GM21360 (cell line): ENCODE data around the gene GOLPH3.
"Not testable (repeated sequence)": the region's sequence is repeated elsewhere in the genome, so short reads cannot be mapped to it uniquely, and the experiment has no call there.

Experiments used
- ATAC-seq: cut with Tn5 transposase; IDR thresholded peaks from one replicate; pipeline ENCODE4 v1.9.1; 2021; ENCODE audit warnings: mild to moderate bottlenecking, moderate library complexity; ENCODE audit not compliant: unreplicated experiment

GOLPH3 gene

DNA sequence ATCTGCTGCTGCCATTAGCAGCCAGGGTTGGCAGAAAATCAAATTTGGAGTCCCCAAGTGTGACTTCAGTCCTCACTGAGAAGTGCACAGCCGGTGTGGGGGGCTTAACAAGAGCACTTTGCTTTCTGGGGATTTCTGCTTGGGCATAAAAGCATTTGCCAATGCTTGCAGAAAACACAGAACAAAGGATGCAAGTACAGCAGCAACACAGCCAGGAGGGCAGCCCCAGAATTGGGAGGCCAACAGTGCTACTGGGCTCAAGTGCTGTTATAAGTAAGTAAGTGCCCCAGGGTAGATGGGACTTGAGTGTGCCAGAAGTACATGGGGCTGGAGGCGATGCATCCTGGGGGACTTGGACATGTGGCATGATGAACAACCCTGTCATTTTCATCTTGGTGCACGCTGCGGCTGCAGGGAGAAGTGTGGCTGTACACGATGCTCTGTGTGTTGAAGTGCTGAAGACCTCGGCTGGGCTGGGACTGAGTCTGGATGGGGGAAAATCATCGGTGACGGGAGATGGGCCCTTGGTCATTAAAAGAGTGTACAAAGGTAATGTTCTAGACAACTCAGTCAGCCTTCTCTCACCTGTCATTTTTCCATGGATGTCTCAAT lies 73.3 kb downstream of the GOLPH3 start:
- no peak for ATAC-seq

DNA sequence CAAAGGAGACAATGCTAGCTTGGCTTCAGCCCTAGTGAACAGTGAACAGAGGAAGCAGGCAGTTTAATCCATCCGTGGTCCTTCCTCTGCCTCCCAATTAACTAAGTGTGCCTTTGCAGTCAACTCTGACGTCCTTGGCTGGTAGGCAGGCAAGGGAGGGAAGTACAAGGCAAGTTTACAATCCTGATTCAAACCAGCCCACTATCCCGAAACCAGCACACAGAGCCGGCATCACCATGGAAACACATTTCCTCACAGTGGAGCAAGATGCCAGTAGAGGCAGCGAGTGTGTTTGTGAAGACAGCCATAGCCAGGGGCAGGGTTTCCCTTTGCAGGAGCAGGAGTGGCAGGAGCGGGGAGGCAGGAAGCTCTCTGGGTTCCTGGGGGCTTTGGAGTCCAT lies 73.9 kb downstream of the GOLPH3 start:
- no peak for ATAC-seq

DNA sequence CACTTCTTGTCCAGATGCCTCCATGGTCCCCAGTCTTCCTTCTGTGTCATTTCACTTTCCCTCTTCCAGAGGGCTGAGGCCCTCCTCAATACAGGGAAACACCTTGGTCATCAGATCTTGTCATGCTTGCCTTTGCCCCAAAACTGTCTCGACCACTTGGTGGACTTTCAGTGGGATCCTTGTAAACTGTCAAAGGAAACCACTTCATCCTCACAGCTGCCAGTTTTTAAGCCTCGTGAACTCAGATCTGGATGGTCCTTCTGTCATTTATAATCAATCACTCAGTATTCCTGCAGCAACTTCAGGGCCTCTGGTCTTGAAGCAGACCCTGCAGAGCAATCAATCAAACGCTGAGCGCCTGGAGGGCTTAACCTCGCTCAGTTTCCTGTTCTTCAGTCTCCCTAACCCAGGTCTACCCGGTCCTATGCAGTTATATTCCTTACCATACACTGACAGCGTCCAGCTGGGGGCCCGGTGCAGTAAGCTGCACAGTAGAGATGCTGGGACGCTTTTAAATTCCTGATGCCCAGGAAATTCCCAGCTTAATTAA lies 74.6 kb downstream of the GOLPH3 start:
- no peak for ATAC-seq

DNA sequence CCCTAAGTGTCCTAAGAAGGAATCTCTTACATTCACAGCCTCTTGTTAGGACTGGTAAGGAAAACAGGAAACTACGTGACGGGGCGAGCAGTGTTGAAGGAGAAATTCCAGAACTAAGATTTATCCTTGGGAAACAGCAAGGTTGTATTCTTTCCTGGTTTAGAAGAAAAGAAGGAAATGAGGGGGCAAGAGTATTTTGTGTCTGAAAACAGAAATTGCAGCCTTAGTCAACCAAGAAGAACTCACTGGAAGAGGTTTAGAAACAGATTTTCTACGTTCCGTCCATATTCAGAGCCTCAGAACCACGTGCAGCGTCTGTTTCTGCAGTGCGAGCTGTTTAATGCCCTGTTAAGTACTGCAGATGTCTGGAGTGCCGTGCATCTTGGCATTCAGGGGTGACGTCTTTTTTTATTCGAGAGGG lies 75.2 kb downstream of the GOLPH3 start:
- no peak for ATAC-seq

DNA sequence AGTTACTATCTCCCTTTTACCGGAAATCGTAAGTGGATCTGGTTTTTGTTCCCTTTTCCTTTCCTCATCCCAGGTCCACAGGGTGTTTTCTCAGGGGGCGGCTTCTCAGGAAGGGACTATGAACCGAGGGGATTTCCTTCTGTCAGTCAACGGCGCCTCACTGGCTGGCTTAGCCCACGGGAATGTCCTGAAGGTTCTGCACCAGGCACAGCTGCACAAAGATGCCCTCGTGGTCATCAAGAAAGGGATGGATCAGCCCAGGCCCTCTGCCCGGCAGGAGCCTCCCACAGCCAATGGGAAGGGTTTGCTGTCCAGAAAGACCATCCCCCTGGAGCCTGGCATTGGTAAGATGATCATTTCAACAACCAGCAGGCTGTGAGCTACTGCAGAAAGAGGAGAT lies 75.8 kb downstream of the GOLPH3 start:
- ATAC-seq: no peak

DNA sequence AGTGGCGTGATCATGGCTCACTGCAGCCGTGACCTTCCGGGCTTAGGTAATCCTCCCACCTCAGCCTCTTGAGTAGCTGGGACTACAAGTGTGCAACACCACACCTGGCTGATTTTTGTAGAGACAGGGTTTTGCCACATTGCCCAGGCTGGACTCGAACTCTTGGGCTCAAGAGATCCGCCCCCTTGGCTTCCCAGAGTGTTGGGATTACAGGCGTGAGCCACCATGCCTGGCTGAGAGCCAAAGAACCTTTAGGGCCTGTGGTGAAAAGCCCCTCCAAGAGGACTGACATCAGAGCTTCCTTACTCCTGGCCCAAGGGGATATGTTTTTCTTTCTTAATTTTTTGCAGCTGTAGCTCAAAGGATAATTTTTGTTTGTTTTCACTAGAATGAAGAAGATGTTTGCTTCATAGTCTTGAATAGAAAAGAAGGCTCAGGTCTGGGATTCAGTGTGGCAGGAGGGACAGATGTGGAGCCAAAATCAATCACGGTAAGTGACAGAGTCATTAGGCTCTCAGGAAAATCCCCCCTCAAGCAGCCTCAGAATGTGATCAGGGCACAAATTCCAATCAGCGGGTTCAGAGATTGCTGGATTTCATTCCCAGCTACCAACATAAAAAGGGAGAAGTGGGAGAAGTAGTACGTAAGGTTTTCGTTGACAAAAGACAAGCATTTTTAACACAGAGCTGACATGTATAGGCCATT lies 77.1 kb downstream of the GOLPH3 start:
- no peak for ATAC-seq

DNA sequence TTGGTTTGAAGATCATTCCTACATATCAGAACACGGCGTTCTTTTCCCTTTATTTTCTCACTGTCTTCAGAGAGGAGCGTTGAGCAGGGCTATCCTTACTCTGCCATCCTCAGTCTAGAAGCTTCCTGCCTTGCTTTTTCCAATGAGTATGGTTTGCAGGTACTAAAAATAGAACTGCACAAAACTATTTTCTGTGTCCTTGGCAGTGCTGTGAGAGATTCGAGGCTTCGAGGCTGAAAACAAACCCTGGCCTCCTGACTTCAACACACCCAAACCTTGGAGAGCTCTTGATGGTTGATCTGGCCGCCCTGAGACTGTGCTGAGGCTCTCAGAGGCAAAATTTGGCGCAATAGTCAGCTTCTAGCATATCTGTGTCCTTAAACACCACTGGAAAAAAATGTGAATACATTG lies 78.9 kb downstream of the GOLPH3 start:
- ATAC-seq: no peak

DNA sequence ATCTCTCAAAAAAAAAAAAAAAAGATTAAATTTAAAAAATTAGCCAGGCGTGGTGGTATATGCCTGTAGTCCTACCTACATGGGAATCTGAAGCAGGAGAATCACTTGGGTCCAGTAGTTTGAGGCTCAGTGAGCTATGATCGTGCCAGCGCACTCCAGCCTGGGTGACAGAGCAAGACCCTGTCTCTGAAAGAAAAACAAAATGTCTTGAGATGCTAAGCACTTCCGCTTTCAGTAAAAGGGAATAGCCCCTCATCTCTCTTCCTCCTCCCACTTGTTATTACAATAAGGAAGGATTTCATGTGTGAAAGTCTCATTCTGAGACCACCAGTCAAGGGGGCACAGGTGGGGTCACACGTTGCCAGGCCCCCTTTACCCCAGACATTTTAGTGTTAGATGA lies 79.4 kb downstream of the GOLPH3 start:
- ATAC-seq: no peak

DNA sequence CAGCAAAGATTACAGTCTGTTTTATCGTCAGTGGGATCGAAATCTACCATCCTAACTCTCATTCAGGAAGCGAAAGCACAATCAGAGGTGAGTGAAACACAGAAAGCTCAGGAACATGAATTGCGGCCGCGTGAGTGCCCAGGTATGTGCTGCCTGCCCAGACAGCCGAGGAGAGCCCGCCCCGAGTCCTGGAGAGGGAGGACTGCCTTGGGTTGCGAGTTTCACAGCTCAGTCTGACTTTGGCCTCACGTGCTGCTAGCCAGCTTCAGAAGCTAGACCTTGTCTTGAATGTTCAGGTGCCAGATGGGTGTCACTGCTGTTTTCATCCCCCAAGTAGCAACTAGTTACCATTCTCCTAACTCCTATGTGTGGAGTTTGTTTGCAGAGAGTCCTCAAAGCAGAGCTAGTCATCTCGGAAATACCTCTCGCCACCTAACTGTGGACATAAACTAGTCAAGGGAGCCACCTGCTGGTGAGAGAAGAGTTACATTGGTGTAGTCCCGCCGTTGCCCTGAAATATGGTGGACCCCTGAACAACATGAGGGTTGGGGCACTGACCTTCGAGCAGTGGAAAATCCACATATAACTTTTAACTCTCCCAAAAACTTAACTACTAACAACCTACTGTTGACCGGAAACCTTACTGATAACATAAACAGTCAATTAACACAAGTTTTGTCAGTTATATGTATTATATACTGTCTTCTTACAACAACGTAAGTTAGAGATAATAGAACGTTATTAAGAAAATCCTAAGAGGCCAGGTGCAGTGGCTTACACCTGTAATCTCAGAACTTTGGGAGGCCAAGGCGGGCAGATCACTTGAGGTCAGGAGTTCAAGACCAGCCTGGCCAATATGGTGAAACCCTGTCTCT lies 80.9 kb downstream of the GOLPH3 start:
- peak; percentile 91 for ATAC-seq

DNA sequence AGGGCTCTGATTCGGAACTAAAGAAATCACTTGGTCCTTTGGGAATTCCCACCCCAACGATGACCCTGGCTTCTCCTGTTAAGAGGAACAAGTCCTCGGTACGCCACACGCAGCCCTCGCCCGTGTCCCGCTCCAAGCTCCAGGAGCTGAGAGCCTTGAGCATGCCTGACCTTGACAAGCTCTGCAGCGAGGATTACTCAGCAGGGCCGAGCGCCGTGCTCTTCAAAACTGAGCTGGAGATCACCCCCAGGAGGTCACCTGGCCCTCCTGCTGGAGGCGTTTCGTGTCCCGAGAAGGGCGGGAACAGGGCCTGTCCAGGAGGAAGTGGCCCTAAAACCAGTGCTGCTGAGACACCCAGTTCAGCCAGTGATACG lies 83.4 kb downstream of the GOLPH3 start:
- no peak for ATAC-seq

DNA sequence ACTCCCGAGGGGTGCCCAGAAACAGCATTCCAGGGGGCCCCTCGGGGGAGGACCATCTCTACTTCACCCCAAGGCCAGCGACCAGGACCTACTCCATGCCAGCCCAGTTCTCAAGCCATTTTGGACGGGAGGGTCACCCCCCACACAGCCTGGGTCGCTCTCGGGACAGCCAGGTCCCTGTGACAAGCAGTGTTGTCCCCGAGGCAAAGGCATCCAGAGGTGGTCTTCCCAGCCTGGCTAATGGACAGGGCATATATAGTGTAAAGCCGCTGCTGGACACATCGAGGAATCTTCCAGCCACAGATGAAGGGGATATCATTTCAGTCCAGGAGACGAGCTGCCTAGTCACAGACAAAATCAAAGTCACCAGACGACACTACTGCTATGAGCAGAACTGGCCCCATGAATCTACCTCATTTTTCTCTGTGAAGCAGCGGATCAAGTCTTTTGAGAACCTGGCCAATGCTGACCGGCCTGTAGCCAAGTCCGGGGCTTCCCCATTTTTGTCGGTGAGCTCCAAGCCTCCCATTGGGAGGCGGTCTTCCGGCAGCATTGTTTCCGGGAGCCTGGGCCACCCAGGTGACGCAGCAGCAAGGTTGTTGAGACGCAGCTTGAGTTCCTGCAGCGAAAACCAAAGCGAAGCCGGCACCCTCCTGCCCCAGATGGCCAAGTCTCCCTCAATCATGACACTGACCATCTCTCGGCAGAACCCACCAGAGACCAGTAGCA lies 83.9 kb downstream of the GOLPH3 start:
- ATAC-seq: no peak

DNA sequence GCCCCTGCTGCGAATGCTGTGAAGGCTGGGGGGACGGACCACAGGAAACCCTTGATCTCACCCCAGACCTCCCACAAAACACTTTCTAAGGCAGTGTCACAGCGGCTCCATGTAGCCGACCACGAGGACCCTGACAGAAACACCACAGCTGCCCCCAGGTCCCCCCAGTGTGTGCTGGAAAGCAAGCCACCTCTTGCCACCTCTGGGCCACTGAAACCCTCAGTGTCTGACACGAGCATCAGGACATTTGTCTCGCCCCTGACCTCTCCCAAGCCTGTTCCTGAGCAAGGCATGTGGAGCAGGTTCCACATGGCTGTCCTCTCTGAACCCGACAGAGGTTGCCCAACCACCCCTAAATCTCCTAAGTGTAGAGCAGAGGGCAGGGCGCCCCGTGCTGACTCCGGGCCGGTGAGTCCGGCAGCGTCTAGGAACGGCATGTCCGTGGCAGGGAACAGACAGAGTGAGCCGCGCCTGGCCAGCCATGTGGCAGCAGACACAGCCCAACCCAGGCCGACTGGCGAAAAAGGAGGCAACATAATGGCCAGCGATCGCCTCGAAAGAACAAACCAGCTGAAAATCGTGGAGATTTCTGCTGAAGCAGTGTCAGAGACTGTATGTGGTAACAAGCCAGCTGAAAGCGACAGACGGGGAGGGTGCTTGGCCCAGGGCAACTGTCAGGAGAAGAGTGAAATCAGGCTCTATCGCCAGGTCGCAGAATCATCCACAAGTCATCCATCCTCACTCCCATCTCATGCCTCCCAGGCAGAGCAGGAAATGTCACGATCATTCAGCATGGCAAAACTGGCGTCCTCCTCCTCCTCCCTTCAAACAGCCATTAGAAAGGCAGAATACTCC lies 84.7 kb downstream of the GOLPH3 start:
- no peak for ATAC-seq

DNA sequence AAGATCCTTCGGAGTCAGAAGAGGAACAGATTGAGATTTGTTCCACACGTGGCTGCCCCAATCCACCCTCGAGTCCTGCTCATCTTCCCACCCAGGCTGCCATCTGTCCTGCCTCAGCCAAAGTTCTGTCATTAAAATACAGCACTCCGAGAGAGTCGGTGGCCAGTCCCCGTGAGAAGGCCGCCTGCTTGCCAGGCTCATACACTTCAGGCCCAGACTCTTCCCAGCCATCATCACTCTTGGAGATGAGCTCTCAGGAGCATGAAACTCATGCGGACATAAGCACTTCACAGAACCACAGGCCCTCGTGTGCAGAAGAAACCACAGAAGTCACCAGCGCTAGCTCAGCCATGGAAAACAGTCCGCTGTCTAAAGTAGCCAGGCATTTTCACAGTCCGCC lies 85.9 kb downstream of the GOLPH3 start:
- ATAC-seq: no peak

DNA sequence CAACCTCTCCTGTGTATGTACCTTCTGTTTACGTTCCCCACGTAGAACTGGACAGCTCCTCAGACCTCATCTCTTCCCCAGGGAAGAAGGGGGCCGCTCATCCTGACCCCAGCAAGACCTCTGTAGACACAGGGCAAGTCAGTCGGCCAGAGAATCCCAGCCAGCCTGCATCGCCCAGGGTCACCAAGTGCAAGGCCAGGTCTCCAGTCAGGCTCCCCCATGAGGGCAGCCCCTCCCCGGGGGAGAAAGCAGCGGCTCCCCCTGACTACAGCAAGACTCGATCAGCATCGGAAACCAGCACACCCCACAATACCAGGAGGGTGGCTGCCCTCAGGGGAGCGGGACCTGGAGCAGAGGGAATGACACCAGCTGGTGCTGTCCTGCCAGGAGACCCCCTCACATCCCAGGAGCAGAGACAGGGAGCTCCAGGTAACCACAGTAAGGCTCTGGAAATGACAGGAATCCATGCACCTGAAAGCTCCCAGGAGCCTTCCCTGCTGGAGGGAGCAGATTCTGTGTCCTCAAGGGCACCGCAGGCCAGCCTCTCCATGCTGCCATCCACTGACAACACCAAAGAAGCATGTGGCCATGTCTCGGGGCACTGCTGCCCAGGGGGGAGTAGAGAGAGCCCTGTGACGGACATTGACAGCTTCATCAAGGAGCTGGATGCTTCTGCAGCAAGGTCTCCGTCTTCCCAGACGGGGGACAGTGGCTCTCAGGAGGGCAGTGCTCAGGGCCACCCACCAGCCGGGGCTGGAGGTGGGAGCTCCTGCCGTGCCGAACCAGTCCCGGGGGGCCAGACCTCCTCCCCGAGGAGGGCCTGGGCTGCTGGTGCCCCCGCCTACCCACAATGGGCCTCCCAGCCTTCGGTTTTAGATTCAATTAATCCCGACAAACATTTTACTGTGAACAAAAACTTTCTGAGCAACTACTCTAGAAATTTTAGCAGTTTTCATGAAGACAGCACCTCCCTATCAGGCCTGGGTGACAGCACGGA lies 86.7 kb downstream of the GOLPH3 start:
- no peak for ATAC-seq

DNA sequence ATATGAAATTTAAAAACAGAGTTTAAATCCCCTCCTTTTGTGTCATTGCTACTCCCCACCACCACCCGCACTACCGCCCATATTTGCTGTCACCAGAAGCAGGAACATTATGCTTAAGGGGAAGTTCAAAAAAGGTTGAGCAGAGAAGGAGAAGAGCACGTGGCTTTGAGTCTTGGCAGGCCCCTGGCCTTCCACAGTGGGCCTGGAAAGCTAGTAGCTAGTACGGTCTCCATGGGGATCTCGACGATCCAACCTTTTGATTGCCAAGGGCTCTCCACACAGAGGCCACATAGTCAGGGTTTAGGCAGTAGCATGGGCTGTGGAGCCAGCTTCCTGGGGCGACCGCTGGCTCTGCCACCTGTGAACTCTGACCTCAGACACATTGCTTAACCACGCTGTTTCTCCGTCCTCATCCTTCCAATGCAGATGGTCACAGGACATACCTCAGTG lies 90.1 kb downstream of the GOLPH3 start:
- ATAC-seq: no peak

DNA sequence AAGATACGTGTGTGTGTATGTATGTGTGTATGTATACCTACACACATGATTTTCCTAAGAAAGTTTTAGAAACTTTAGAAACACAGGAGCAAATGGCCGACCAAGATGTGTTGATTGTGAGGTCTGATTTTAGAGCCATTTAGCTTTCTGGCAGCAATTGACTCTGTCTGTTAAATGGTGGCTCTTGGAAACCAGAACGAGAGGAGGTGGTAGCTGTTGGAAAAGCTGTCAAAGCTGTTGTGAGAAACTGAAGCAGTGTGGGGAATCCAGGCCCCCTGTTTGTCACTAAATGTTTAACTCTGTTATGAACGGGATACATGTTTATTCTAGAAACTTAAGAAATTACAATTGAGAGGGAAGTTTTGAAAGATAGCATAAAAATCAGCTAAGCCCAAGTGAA lies 91.4 kb downstream of the GOLPH3 start:
- no peak for ATAC-seq

DNA sequence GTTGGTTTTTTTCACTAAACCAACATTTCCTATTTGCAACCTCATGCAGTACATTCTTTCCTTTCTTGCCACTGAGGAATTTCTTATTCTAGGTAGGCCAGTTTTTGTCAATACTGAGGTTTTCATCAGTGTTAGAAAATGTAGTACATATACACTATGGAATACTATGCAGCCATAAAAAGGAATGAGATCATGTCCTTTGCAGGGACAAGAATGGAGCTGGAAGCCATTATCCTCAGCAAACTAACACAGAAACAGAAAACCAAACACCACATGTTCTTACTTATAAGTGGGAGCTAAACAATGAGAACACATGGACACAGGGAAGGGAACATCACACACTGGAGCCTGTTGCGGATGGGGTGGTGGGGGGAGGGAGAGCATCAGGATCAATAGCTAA lies 93.6 kb downstream of the GOLPH3 start:
- ATAC-seq: not testable (repeated sequence)

DNA sequence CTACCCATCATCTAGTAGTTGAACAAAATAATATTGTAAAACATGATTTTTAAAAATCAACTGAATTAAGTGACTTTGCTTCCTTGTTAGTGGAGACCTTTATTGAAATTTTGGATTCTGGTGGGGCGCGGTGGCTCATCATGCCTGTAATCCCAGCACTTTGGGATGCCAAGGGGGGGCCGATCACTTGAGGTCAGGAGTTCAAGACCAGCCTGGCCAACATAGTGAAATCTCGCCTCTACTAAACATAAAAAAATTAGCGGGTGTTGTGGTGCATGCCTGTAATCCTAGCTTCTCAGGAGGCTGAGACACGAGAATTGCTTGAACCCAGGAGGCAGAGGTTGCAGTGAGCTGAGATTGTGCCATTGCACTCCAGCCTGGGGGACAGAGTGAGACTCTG lies 95.3 kb downstream of the GOLPH3 start:
- not testable (repeated sequence) for ATAC-seq
